IPS DF 4.7 (cell line): Measurements from ENCODE around the gene DPM1.
"Not testable (repeated sequence)": the region's sequence is repeated elsewhere in the genome, so short reads cannot be mapped to it uniquely, and the experiment has no call there.

Source experiments
- DNase-seq: peaks from one replicate; pipeline ENCODE4 v3.0.0-alpha.2; 2013; ENCODE audit warnings: low spot score; ENCODE audit errors: extremely low read depth

The DPM1 gene

GRCh38 chr20:50980071-50980681, 21.8 kb upstream of the DPM1 start:
- DNase-seq: no peak

GRCh38 chr20:50978533-50978932, 20.2 kb upstream of the DPM1 start:
- DNase-seq: not testable (repeated sequence)

- DNase-seq: no peak
These were observed 19.0 kb upstream of the DPM1 start for GRCh38 chr20:50977066-50978021.

- no peak for DNase-seq
These were observed 17.5 kb upstream of the DPM1 start for GRCh38 chr20:50975701-50976330.

GRCh38 chr20:50969912-50970311, 11.6 kb upstream of the DPM1 start:
- DNase-seq: no peak

- DNase-seq: no peak
These were observed 11.1 kb upstream of the DPM1 start for GRCh38 chr20:50969435-50969834.

GRCh38 chr20:50968289-50968688, 10.0 kb upstream of the DPM1 start:
- no peak for DNase-seq

GRCh38 chr20:50967586-50967985, 9.3 kb upstream of the DPM1 start:
- DNase-seq: no peak

GRCh38 chr20:50959543-50960126, 1.3 kb upstream of the DPM1 start:
- DNase-seq: no peak

GRCh38 chr20:50958615-50959542, 547 bp upstream of the DPM1 start, which contains the start of gene MOCS3:
TSS of gene MOCS3 (plus strand) at chr20:50958818. CDS start at chr20:50958843, 25 bp downstream.
- DNase-seq: peak; percentile 76

- no peak for DNase-seq
These were observed 1.1 kb downstream of the DPM1 start for GRCh38 chr20:50957276-50957675.

GRCh38 chr20:50953821-50954220, 4.5 kb downstream of the DPM1 start:
- no peak for DNase-seq

- no peak for DNase-seq
These were observed 5.1 kb downstream of the DPM1 start for GRCh38 chr20:50953196-50953595.

GRCh38 chr20:50948132-50948785, 10.1 kb downstream of the DPM1 start:
- DNase-seq: no peak

GRCh38 chr20:50943069-50943468, 15.3 kb downstream of the DPM1 start:
- no peak for DNase-seq

- no peak for DNase-seq
These were observed 24.7 kb downstream of the DPM1 start for GRCh38 chr20:50933589-50933988.

- DNase-seq: no peak
These were observed 25.5 kb downstream of the DPM1 start for GRCh38 chr20:50932691-50933280.

- DNase-seq: no peak
These were observed 26.3 kb downstream of the DPM1 start for GRCh38 chr20:50932016-50932485.

- DNase-seq: peak; percentile 71
These were observed 26.9 kb downstream of the DPM1 start, which contains the start of gene ADNP for GRCh38 chr20:50931306-50932015. TSS of gene ADNP (minus strand) at chr20:50931437. CDS start at chr20:50903996, 27,441 bp downstream.
